HepG2 (cell line): ENCODE data around the gene DNAJC4. TPM values are rescaled to one million over a fixed set of nuclear protein-coding genes. Genes with fewer than 3 reads are reported as not detected.

Experiments used
- CBFB ChIP-seq: sonication (generic); formaldehyde crosslinking; IDR thresholded peaks from 2 replicates; pipeline ENCODE4 v1.4.0; 2020; ENCODE audit warnings: missing genetic modification reagents
- CBX2 ChIP-seq, 2 experiments: fragments of 200-600 bp in 1 of 2; sonication (generic); formaldehyde crosslinking in 1 of 2; IDR thresholded peaks; 2 replicates each; pipeline versions ENCODE4 v1.7.0 to v1.8.1; 2018 to 2022; ENCODE audit warnings: low read depth in 2 of 2, low read length in 1 of 2, mild to moderate bottlenecking in 1 of 2, missing genetic modification reagents in 1 of 2
- GZF1 ChIP-seq: sonication (generic); formaldehyde crosslinking; IDR thresholded peaks from 2 replicates; pipeline ENCODE4 v1.5.1; 2020; ENCODE audit warnings: mild to moderate bottlenecking, missing genetic modification reagents
- HDAC1 ChIP-seq: sonication (generic); formaldehyde crosslinking; IDR thresholded peaks from 2 replicates; pipeline ENCODE4 v1.5.1; 2020; ENCODE audit warnings: mild to moderate bottlenecking, missing genetic modification reagents
- JDP2 ChIP-seq: sonication (generic); formaldehyde crosslinking; IDR thresholded peaks from 2 replicates; pipeline ENCODE4 v1.8.1; 2022; ENCODE audit warnings: missing genetic modification reagents, borderline replicate concordance
- KDM5B ChIP-seq: sonication (generic); formaldehyde crosslinking; IDR thresholded peaks from 2 replicates; pipeline ENCODE4 v1.4.0; 2020; ENCODE audit warnings: missing genetic modification reagents, mild to moderate bottlenecking, borderline replicate concordance
- KLF15 ChIP-seq: sonication (generic); formaldehyde crosslinking; IDR thresholded peaks from 2 replicates; pipeline ENCODE4 v1.8.1; 2023; ENCODE audit warnings: borderline replicate concordance, mild to moderate bottlenecking, inconsistent platforms, missing genetic modification reagents, mixed read lengths
- NFAT5 ChIP-seq: sonication (generic); formaldehyde crosslinking; IDR thresholded peaks from 2 replicates; pipeline ENCODE4 v1.4.0; 2020; ENCODE audit warnings: missing genetic modification reagents
- SOX5 ChIP-seq: IDR thresholded peaks from 2 replicates; pipeline ENCODE4 v1.6.1; 2016; ENCODE audit warnings: borderline replicate concordance
- TAF15 ChIP-seq: fragments of 200-400 bp; formaldehyde crosslinking; IDR thresholded peaks from one replicate; pipeline ENCODE4 v1.6.1; 2018; ENCODE audit warnings: mild to moderate bottlenecking, low read depth, low read length; ENCODE audit not compliant: poor library complexity, severe bottlenecking
- TFDP2 ChIP-seq: sonication (generic); formaldehyde crosslinking; IDR thresholded peaks from 2 replicates; pipeline ENCODE4 v1.4.0; 2020; ENCODE audit warnings: missing genetic modification reagents
- TP53 ChIP-seq: sonication (generic); formaldehyde crosslinking; conservative IDR thresholded peaks from 2 replicates; pipeline ENCODE4 v1.4.0; 2020; ENCODE audit warnings: missing genetic modification reagents
- ZBTB39 ChIP-seq: sonication (generic); formaldehyde crosslinking; IDR thresholded peaks from 2 replicates; pipeline ENCODE4 v1.5.0; 2020; ENCODE audit warnings: missing genetic modification reagents
- ZNF230 ChIP-seq: sonication (generic); formaldehyde crosslinking; IDR thresholded peaks from 2 replicates; pipeline ENCODE4 v1.4.0; 2020; ENCODE audit warnings: mild to moderate bottlenecking, missing genetic modification reagents
- ZNF713 ChIP-seq: sonication (generic); formaldehyde crosslinking; IDR thresholded peaks from 2 replicates; pipeline ENCODE4 v1.4.0; 2020; ENCODE audit warnings: mild to moderate bottlenecking, missing genetic modification reagents
- ZNF75D ChIP-seq: sonication (generic); formaldehyde crosslinking; IDR thresholded peaks from 2 replicates; pipeline ENCODE4 v1.8.1; 2023; ENCODE audit warnings: missing genetic modification reagents, mild to moderate bottlenecking, borderline replicate concordance
- ZNF841 ChIP-seq: sonication (generic); formaldehyde crosslinking; IDR thresholded peaks from 2 replicates; pipeline ENCODE4 v1.8.1; 2023; ENCODE audit warnings: missing genetic modification reagents, borderline replicate concordance
- polyA plus RNA-seq, 8 experiments: library from polyadenylated mRNA; depleted of rRNA in 3 of 8; stranded (reverse) in 7 of 8; unstranded in 1 of 8; fragments of >200 nt; fragmentation: Illumina TruSeq in 4 of 8; extraction: Trizol in 4 of 8; gene quantifications; 2 replicates each; pipeline versions ENCODE4 v1.2.1 to v1.2.3, GENCODE V29; 2011 to 2016; ENCODE audit warnings: low read depth in 4 of 8, missing spikeins in 1 of 8, mixed read lengths in 1 of 8; ENCODE audit not compliant: insufficient read depth in 1 of 8
- total RNA-seq, 5 experiments: library from RNA; depleted of rRNA; stranded (reverse); fragments of >200 nt; fragmentation: Illumina TruSeq; extraction: Trizol; gene quantifications; 2 replicates each; pipeline ENCODE4 v1.2.3, GENCODE V29; 2016; ENCODE audit warnings: low read depth in 1 of 5

The DNAJC4 gene
- total and polyA plus RNA-seq, 2 of the 13 experiments (the other 11 are each of a cell fraction or from before 2014, with no cell fraction given) = 10.3 to 60.8 TPM

- TF ChIP-seq ZBTB39 = no peak
- TF ChIP-seq KLF15 = no peak
- TF ChIP-seq CBFB = 0 out of 2 replicates have a peak, but pooled peaks have one; percentile 27
- 0 out of 2 replicates have a peak, but pooled peaks have one; percentile 21 for TF ChIP-seq ZNF713 (CRISPR knock-in tag)
- TF ChIP-seq CBX2 (IDR thresholded peaks at IDR 0.05; ENCODE audit: low read depth, low read length) = no peak
- TF ChIP-seq CBX2 (CRISPR knock-in tag; IDR thresholded peaks at IDR 0.05; ENCODE audit: low read depth) = no peak
- peak; percentile 13; the same call in 1 of the 2 replicates for TF ChIP-seq HDAC1 (CRISPR knock-in tag)
- TF ChIP-seq KDM5B (CRISPR knock-in tag) = 0 out of 2 replicates have a peak, but pooled peaks have one; percentile 4
- no peak for TF ChIP-seq JDP2 (CRISPR knock-in tag)
- no peak for TF ChIP-seq GZF1 (CRISPR knock-in tag)
- peak; percentile 26 for TF ChIP-seq TAF15
- peak; percentile 56; the same call in 1 of the 2 replicates for TF ChIP-seq NFAT5 (CRISPR knock-in tag)
- TF ChIP-seq SOX5 (CRISPR knock-in tag) = no peak
- no peak for TF ChIP-seq ZNF75D
- TF ChIP-seq ZNF230 (CRISPR knock-in tag) = no peak
- no peak for TF ChIP-seq ZNF841 (CRISPR knock-in tag)
- peak; percentile 44; the same call in 1 of the 2 replicates for TF ChIP-seq TFDP2 (CRISPR knock-in tag)
- no peak for TF ChIP-seq TP53 (CRISPR knock-in tag)
Measured at GRCh38 chr11:64241491-64242374, 11.4 kb downstream of the DNAJC4 start (continued).
